BJ (cell line): ENCODE data around the gene MFF. TPM values are rescaled to one million over a fixed set of nuclear protein-coding genes. Genes with fewer than 3 reads are reported as not detected.
A peak's percentile ranks its signal among the peaks of the same experiment; 100 is the strongest.

Experiments
- CTCF ChIA-PET: fragments of 350-600 bp; formaldehyde crosslinking; extraction: SDS; loops from one replicate; lab custom pipeline; 2021; ENCODE audit warnings: antibody characterized with exemption, inconsistent platforms; lab: Yijun Ruan, JAX
- POLR2A ChIA-PET: fragments of 300-600 bp; sonication (Branson Sonifier 250); formaldehyde crosslinking; extraction: SDS; loops from one replicate; lab custom pipeline; 2021; ENCODE audit warnings: antibody characterized with exemption; lab: Charles Lee
- DNase-seq: peaks from one replicate; pipeline ENCODE4 v3.0.0-alpha.2; 2011; ENCODE audit warnings: low read depth
- H3K27me3 ChIP-seq: 2 replicates; pipeline ENCODE4 v1.6.0; 2011; ENCODE audit warnings: low read length; ENCODE audit not compliant: control insufficient read depth, insufficient read depth
- H3K36me3 ChIP-seq: 2 replicates; pipeline ENCODE4 v1.5.1; 2011; ENCODE audit warnings: low read length; ENCODE audit not compliant: control insufficient read depth, insufficient read depth
- H3K4me3 ChIP-seq: 2 replicates; pipeline ENCODE4 v1.5.1; 2011; ENCODE audit warnings: low read depth, mild to moderate bottlenecking, control low read depth, low read length
- CTCF ChIP-seq: IDR thresholded peaks from 2 replicates; pipeline ENCODE4 v1.5.1; 2011; ENCODE audit warnings: low read depth, mild to moderate bottlenecking, control low read depth, inconsistent platforms, low read length, moderate library complexity; ENCODE audit not compliant: insufficient read depth
- polyA plus RNA-seq: library from polyadenylated mRNA; depleted of rRNA; stranded (reverse); fragments of >200 nt; gene quantifications from 2 replicates; pipeline ENCODE4 v1.2.3, GENCODE V29; 2011

The MFF gene
- polyA plus RNA-seq, 1 experiment: 56.0 TPM

GRCh38 chr2:227320305-227321094, 4.6 kb upstream of the MFF start:
- DNase-seq: no peak
- Histone ChIP-seq H3K4me3 (no peak overlapping the region), H3K36me3 (no peaks in the 10 kb centered on the region), H3K27me3 (no peaks in the 10 kb centered on the region)
- POLR2A ChIA-PET: no interaction called here
- CTCF ChIA-PET: interaction anchor here (0.6 kb wide), 1 partner anchor 68 kb away, joined by 3 read pairs; no protein-coding TSS in a partner anchor
- no peak for TF ChIP-seq CTCF

GRCh38 chr2:227322530-227323205, 2.4 kb upstream of the MFF start:
- Histone ChIP-seq H3K4me3 (no peak overlapping the region), H3K36me3 (no peaks in the 10 kb centered on the region), H3K27me3 (no peaks in the 10 kb centered on the region)
- DNase-seq: no peak
- no peak for TF ChIP-seq CTCF
- POLR2A ChIA-PET: no interaction called here
- CTCF ChIA-PET: no interaction called here

- Histone ChIP-seq H3K36me3 (no peaks in the 10 kb centered on the region), H3K4me3 (no peak overlapping the region), H3K27me3 (no peaks in the 10 kb centered on the region)
- POLR2A ChIA-PET: no interaction called here
- TF ChIP-seq CTCF: no peak
- DNase-seq: no peak
- CTCF ChIA-PET: no interaction called here
Observed at GRCh38 chr2:227323818-227324217, 1.2 kb upstream of the MFF start.

- no peak for DNase-seq
- no peaks in the 10 kb centered on the region for H3K27me3 ChIP-seq
- peak overlapping the region; percentile 78 for H3K4me3 ChIP-seq
- ChIA-PET POLR2A (no interaction called here), CTCF (no interaction called here)
- no peak for TF ChIP-seq CTCF
- H3K36me3 ChIP-seq: no peaks in the 10 kb centered on the region
Observed at GRCh38 chr2:227324642-227324994, 433 bp upstream of the MFF start.

- CTCF ChIA-PET: interaction anchor here (1.5 kb wide), 1 partner anchor 52 kb away, joined by 4 read pairs; no protein-coding TSS in a partner anchor
- no peak for DNase-seq
- POLR2A ChIA-PET: interaction anchor here (0.6 to 0.7 kb wide), 2 partner anchors 214 to 508 kb away, joined by 3 to 5 read pairs; no protein-coding TSS in a partner anchor
- no peak for TF ChIP-seq CTCF
- Histone ChIP-seq H3K27me3 (no peaks in the 10 kb centered on the region), H3K36me3 (no peaks in the 10 kb centered on the region), H3K4me3 (peak overlapping the region; percentile 78)
Observed at GRCh38 chr2:227325839-227326195, 766 bp downstream of the MFF start.
